GM21619 (cell line): Measurements from ENCODE around the gene PLBD1.

ENCODE experiments used
- ATAC-seq: cut with Tn5 transposase; IDR thresholded peaks from one replicate; pipeline ENCODE4 v1.9.1; 2021; ENCODE audit not compliant: unreplicated experiment

PLBD1 gene

GRCh38 chr12:14510574-14510973 lies 57.1 kb downstream of the PLBD1 start:
- ATAC-seq: no peak

- no peak for ATAC-seq
These were observed 61.8 kb downstream of the PLBD1 start for GRCh38 chr12:14505626-14506596.

GRCh38 chr12:14495326-14495725 lies 72.4 kb downstream of the PLBD1 start:
- no peak for ATAC-seq

- ATAC-seq: no peak
These were observed 84.8 kb downstream of the PLBD1 start for GRCh38 chr12:14482886-14483285.

GRCh38 chr12:14482361-14482760 lies 85.3 kb downstream of the PLBD1 start:
- ATAC-seq: no peak

GRCh38 chr12:14481201-14481600 lies 86.5 kb downstream of the PLBD1 start:
- ATAC-seq: no peak

- ATAC-seq: no peak
These were observed 88.7 kb downstream of the PLBD1 start for GRCh38 chr12:14479004-14479403.

GRCh38 chr12:14473707-14474287 lies 93.9 kb downstream of the PLBD1 start:
- no peak for ATAC-seq

- ATAC-seq: no peak
These were observed 96.2 kb downstream of the PLBD1 start for GRCh38 chr12:14471497-14471896.

- no peak for ATAC-seq
These were observed 107.4 kb downstream of the PLBD1 start for GRCh38 chr12:14460212-14460841.

GRCh38 chr12:14454098-14454907 lies 113.4 kb downstream of the PLBD1 start:
- no peak for ATAC-seq
